Measurements from ENCODE around the gene RDX.
"Not testable (repeated sequence)": the region's sequence is repeated elsewhere in the genome, so short reads cannot be mapped to it uniquely, and the experiment has no call there.

Gene RDX

GRCh38 chr11:110296226-110297075 lies at the start of gene RDX:
RDX (minus strand) TSS chr11:110296614; CDS start chr11:110279692, 16,922 bp downstream.
- peak; percentile 57 for DNase-seq

GRCh38 chr11:110345743-110346142 lies 49.3 kb upstream of the RDX start:
- DNase-seq, result no peak

GRCh38 chr11:110340436-110340835 lies 44.0 kb upstream of the RDX start:
- no peak for DNase-seq

- DNase-seq, result no peak
Observed at GRCh38 chr11:110339456-110340250, 43.2 kb upstream of the RDX start.

GRCh38 chr11:110338684-110339083 lies 42.3 kb upstream of the RDX start:
- DNase-seq, result no peak

GRCh38 chr11:110337570-110338193 lies 41.3 kb upstream of the RDX start:
- DNase-seq, result no peak

GRCh38 chr11:110336054-110336453 lies 39.6 kb upstream of the RDX start:
- no peak for DNase-seq

GRCh38 chr11:110335358-110335757 lies 38.9 kb upstream of the RDX start:
- no peak for DNase-seq

GRCh38 chr11:110331626-110332025 lies 35.2 kb upstream of the RDX start:
- no peak for DNase-seq

- no peak for DNase-seq
Observed at GRCh38 chr11:110329445-110329844, 33.0 kb upstream of the RDX start.

- no peak for DNase-seq
Observed at GRCh38 chr11:110327508-110327907, 31.1 kb upstream of the RDX start.

GRCh38 chr11:110323786-110324185 lies 27.4 kb upstream of the RDX start:
- DNase-seq, result no peak

GRCh38 chr11:110319501-110319900 lies 23.1 kb upstream of the RDX start:
- DNase-seq, result no peak

- DNase-seq, result no peak
Observed at GRCh38 chr11:110318638-110319404, 22.4 kb upstream of the RDX start.

- no peak for DNase-seq
Observed at GRCh38 chr11:110317516-110317932, 21.1 kb upstream of the RDX start.

GRCh38 chr11:110314366-110315095 lies 18.1 kb upstream of the RDX start:
- no peak for DNase-seq

- DNase-seq, result no peak
Observed at GRCh38 chr11:110312670-110313069, 16.3 kb upstream of the RDX start.

GRCh38 chr11:110311783-110312579 lies 15.6 kb upstream of the RDX start:
- DNase-seq, result peak; percentile 32

- no peak for DNase-seq
Observed at GRCh38 chr11:110308071-110308470, 11.7 kb upstream of the RDX start.

GRCh38 chr11:110306019-110306388 lies 9.6 kb upstream of the RDX start:
- DNase-seq, result not testable (repeated sequence)
